MM.1S (cell line): ENCODE measurements around the gene PCGF3.

Experiments used
- CTCF ChIP-seq: fragments of 300-600 bp; sonication (generic); IDR thresholded peaks from 2 replicates; pipeline ENCODE4 v1.5.1; 2016; ENCODE audit warnings: antibody characterized with exemption, low read length, mixed read lengths
- EZH2 ChIP-seq: fragments of 300-600 bp; sonication (generic); optimal IDR thresholded peaks from 2 replicates; pipeline ENCODE3; 2017; ENCODE audit warnings: low read depth, mild to moderate bottlenecking, antibody characterized with exemption, low read length, mixed read lengths
- EZH2phosphoT487 ChIP-seq: fragments of 300-600 bp; sonication (generic); IDR thresholded peaks from 2 replicates; pipeline ENCODE4 v1.6.1; 2018; ENCODE audit warnings: antibody characterized with exemption, low read length

GRCh38 chr4:734951-735350 lies 29.3 kb downstream of the PCGF3 start:
- TF ChIP-seq CTCF (no peak), EZH2phosphoT487 (no peak), EZH2 (no peak)
